Astrocyte (in vitro differentiated cells and primary cell): Measurements from ENCODE around the gene C1QTNF3.

Experiments used
- CTCF ChIP-seq: IDR thresholded peaks from 2 replicates; pipeline ENCODE4 v1.5.1; 2011; ENCODE audit warnings: low read depth, mild to moderate bottlenecking, inconsistent platforms, low read length, moderate library complexity; ENCODE audit not compliant: insufficient read depth
- EZH2 ChIP-seq: IDR thresholded peaks from 2 replicates; pipeline ENCODE4 v1.6.1; 2012; ENCODE audit warnings: mild to moderate bottlenecking, low read length, inconsistent platforms; ENCODE audit not compliant: insufficient read depth

GRCh38 chr5:34047143-34047542, 4.1 kb upstream of the C1QTNF3 start:
- no peak for TF ChIP-seq CTCF
- TF ChIP-seq EZH2 = no peak
